Stomach (tissue), 9 donors: ENCODE data around the gene BPHL. TPM values are rescaled to one million over a fixed set of nuclear protein-coding genes. Genes with fewer than 3 reads are reported as not detected.
"Not testable (repeated sequence)": the region's sequence is repeated elsewhere in the genome, so short reads cannot be mapped to it uniquely, and the experiment has no call there.

Experiments
- DNase-seq, 2 donors: peaks; one replicate each; pipeline versions ENCODE4 v3.0.0 to v3.0.0-alpha.2; 2013 to 2019
- H3K27ac ChIP-seq, 5 donors: fragments of 200-600 bp in 4 of 5; sonication (generic) in 4 of 5; one replicate each; pipeline ENCODE4 v1.5.1; 2013 to 2019; ENCODE audit warnings: mild to moderate bottlenecking in 1 of 5, moderate library complexity in 1 of 5
- H3K27me3 ChIP-seq, 3 donors: fragments of 200-600 bp; sonication (generic); one replicate each; pipeline ENCODE4 v1.5.1; 2017 to 2019; ENCODE audit warnings: mixed run types in 1 of 3
- H3K36me3 ChIP-seq, 4 donors: fragments of 200-600 bp; sonication (generic); 1 replicate in 3 of 4; 2 replicates in 1 of 4; pipeline ENCODE4 v1.5.1; 2016 to 2019
- H3K4me1 ChIP-seq, 4 donors: fragments of 200-600 bp; sonication (generic); one replicate each; pipeline ENCODE4 v1.5.1; 2016 to 2019
- H3K4me3 ChIP-seq, 4 donors: fragments of 200-600 bp; sonication (generic) in 3 of 4; one replicate each; pipeline ENCODE4 v1.5.1; 2016 to 2019; ENCODE audit warnings: mild to moderate bottlenecking in 1 of 4
- H3K9me3 ChIP-seq, 4 donors: fragments of 200-600 bp; sonication (generic); one replicate each; pipeline ENCODE4 v1.5.1; 2016 to 2019
- CTCF ChIP-seq, 7 experiments: fragments of 450-650 bp in 4 of 7; fragments of 200-600 bp in 3 of 7; sonication (generic) in 3 of 7; IDR thresholded peaks; one replicate each; pipeline ENCODE4 v1.5.1; 2016 to 2019; ENCODE audit warnings: antibody characterized with exemption in 7 of 7, control low read depth in 2 of 7, mild to moderate bottlenecking in 1 of 7
- EP300 ChIP-seq: sonication (generic); formaldehyde crosslinking; IDR thresholded peaks from one replicate; pipeline ENCODE4 v1.6.1; 2017; ENCODE audit warnings: antibody characterized with exemption
- POLR2A ChIP-seq, 4 donors: fragments of 450-650 bp; IDR thresholded peaks; one replicate each; pipeline ENCODE4 v1.6.1; 2016; ENCODE audit warnings: antibody characterized with exemption in 4 of 4, control low read depth in 2 of 4, mild to moderate bottlenecking in 1 of 4, moderate library complexity in 1 of 4
- POLR2AphosphoS5 ChIP-seq, 3 donors: sonication (generic); formaldehyde crosslinking; IDR thresholded peaks; one replicate each; pipeline ENCODE4 v1.6.1; 2016; ENCODE audit warnings: antibody characterized with exemption in 3 of 3
- WGBS, 5 donors: extraction: QIAGEN DNeasy Blood & Tissue Kit in 3 of 5; methylation state at CpG; one replicate each; pipeline versions ENCODE4 v1.1.5 to v1.1.7; 2013 to 2018; 5-methylcytosine and 5-hydroxymethylcytosine counted together
- intact Hi-C: fragments of 100-400 bp; cut with DNase I; formaldehyde crosslinking; loops from one replicate; pipeline ENCODE4 v1.15.1; 2023; ENCODE audit warnings: low total_unique reads
- polyA plus RNA-seq, 3 donors: library from polyadenylated mRNA; stranded (reverse); fragments of 200-250 nt; gene quantifications; one replicate each; pipeline ENCODE4 v1.2.3, GENCODE V29; 2013
- total RNA-seq, 5 donors: library from RNA; depleted of rRNA; stranded (reverse); fragments of >200 nt; gene quantifications; one replicate each; pipeline versions ENCODE4 v1.1.0 to v1.2.3, GENCODE V29; 2014 to 2016
- donor health status: healthy with polysubstance abuse.
- donor health status: Bipolar disorder and iron deficiency.
- donor health status: healthy.

BPHL gene
- total and polyA plus RNA-seq, 8 donors: 9.3 to 104 (median 13.1) TPM

- H3K27ac ChIP-seq: no peak overlapping the region
- DNase-seq: no peak
- H3K4me1 ChIP-seq: peaks cover 0 to 6% (median 0%) of the 10 kb centered on the region in 4 donors
- H3K4me3 ChIP-seq: no peak overlapping the region
- intact Hi-C loops: no loop called here
- 79 to 86% (median 86%) methylated on average over 5 of the region's 5 CpGs for WGBS, 5 donors
- no peaks in the 10 kb centered on the region for H3K9me3 ChIP-seq
- no peaks in the 10 kb centered on the region for H3K36me3 ChIP-seq
- TF ChIP-seq EP300 (no peak), CTCF (IDR thresholded peaks at IDR 0.05) (no peak), POLR2AphosphoS5 (IDR thresholded peaks at IDR 0.05) (no peak), POLR2A (IDR thresholded peaks at IDR 0.05) (no peak)
- H3K27me3 ChIP-seq: no peaks in the 10 kb centered on the region
Observed at GRCh38 chr6:3195420-3195694, 76.8 kb downstream of the BPHL start.

GRCh38 chr6:3195695-3196497 is 77.4 kb downstream of the BPHL start:
- Histone ChIP-seq H3K27ac (no peak overlapping the region), H3K36me3 (no peaks in the 10 kb centered on the region), H3K4me1 (peaks cover 0 to 6% (median 0%) of the 10 kb centered on the region in 4 donors), H3K27me3 (no peaks in the 10 kb centered on the region), H3K9me3 (no peaks in the 10 kb centered on the region), H3K4me3 (no peak overlapping the region)
- intact Hi-C loops: no loop called here
- 71 to 78% (median 73%) methylated on average over 13 to 16 of the region's 16 CpGs for WGBS, 5 donors
- TF ChIP-seq CTCF (IDR thresholded peaks at IDR 0.05): peak in 1 of 7 experiments; percentile 5
- no peak for TF ChIP-seq EP300
- no peak for DNase-seq

GRCh38 chr6:3196770-3197169 is 78.3 kb downstream of the BPHL start:
- Histone ChIP-seq H3K4me3 (no peak overlapping the region), H3K9me3 (no peaks in the 10 kb centered on the region), H3K36me3 (no peaks in the 10 kb centered on the region), H3K27me3 (no peaks in the 10 kb centered on the region), H3K4me1 (peaks cover 0 to 6% (median 0%) of the 10 kb centered on the region in 4 donors), H3K27ac (no peak overlapping the region)
- intact Hi-C loops: no loop called here
- 76 to 84% (median 82%) methylated on average over 5 of the region's 5 CpGs for WGBS, 5 donors
- no peak for DNase-seq
- no peak for TF ChIP-seq EP300
- TF ChIP-seq CTCF (IDR thresholded peaks at IDR 0.05): no peak
- no peak for TF ChIP-seq POLR2AphosphoS5 (IDR thresholded peaks at IDR 0.05)
- no peak for TF ChIP-seq POLR2A (IDR thresholded peaks at IDR 0.05)

- DNase-seq, intact Hi-C loops, H3K4me1 ChIP-seq, H3K27ac ChIP-seq, H3K36me3 ChIP-seq, H3K27me3 ChIP-seq, H3K4me3 ChIP-seq, H3K9me3 ChIP-seq: not testable (repeated sequence)
- WGBS, 5 donors: 74 to 94% (median 82%) methylated on average over 4 of the region's 5 CpGs
Observed at GRCh38 chr6:3197734-3198133, 79.2 kb downstream of the BPHL start.

GRCh38 chr6:3199382-3199781 is 80.9 kb downstream of the BPHL start:
- 81 to 86% (median 84%) methylated on average over 5 of the region's 5 CpGs for WGBS, 5 donors
- H3K27me3 ChIP-seq: no peaks in the 10 kb centered on the region
- H3K9me3 ChIP-seq: no peaks in the 10 kb centered on the region
- no peak for TF ChIP-seq CTCF (IDR thresholded peaks at IDR 0.05)
- H3K36me3 ChIP-seq: no peaks in the 10 kb centered on the region
- intact Hi-C loops: no loop called here
- no peak for DNase-seq
- H3K4me1 ChIP-seq: peaks cover 0 to 6% (median 0%) of the 10 kb centered on the region in 4 donors
- no peak overlapping the region for H3K27ac ChIP-seq
- no peak overlapping the region for H3K4me3 ChIP-seq
